Stimulated activated CD8-positive, alpha-beta memory T cell treated with anti-CD3 and anti-CD28 coated beads, Interleukin-12 subunit alpha, Interleukin-12 subunit beta, amount 100 ng/mL, for 24 hours (primary cell): ENCODE measurements around the gene ZNF485.
"Not testable (repeated sequence)": the region's sequence is repeated elsewhere in the genome, so short reads cannot be mapped to it uniquely, and the experiment has no call there.

Source experiments
- DNase-seq: peaks from one replicate; pipeline ENCODE4 v3.0.0-alpha.2; 2020; ENCODE audit errors: extremely low read depth

The ZNF485 gene

GRCh38 chr10:43606323-43607198 is at the start of gene ZNF485:
Gene ZNF485, plus strand, starts transcription at chr10:43606438. Its CDS starts 613 bp downstream, at chr10:43607051.
- DNase-seq: peak; percentile 45

GRCh38 chr10:43557214-43557613 is 49.0 kb upstream of the ZNF485 start:
- DNase-seq: no peak

- DNase-seq: no peak
Measured at GRCh38 chr10:43569681-43570080, 36.6 kb upstream of the ZNF485 start.

- no peak for DNase-seq
Measured at GRCh38 chr10:43570971-43571370, 35.3 kb upstream of the ZNF485 start.

- no peak for DNase-seq
Measured at GRCh38 chr10:43573250-43574000, 32.8 kb upstream of the ZNF485 start.

GRCh38 chr10:43574001-43574892 is 32.0 kb upstream of the ZNF485 start, which contains the start of gene ZNF239:
Gene ZNF239, minus strand, starts transcription at chr10:43574616. Its CDS starts 16,537 bp downstream, at chr10:43558079.
- DNase-seq: peak; percentile 65

- DNase-seq: no peak
Measured at GRCh38 chr10:43574906-43575305, 31.3 kb upstream of the ZNF485 start.

GRCh38 chr10:43576062-43576461 is 30.2 kb upstream of the ZNF485 start:
- DNase-seq: no peak

GRCh38 chr10:43576580-43576979 is 29.7 kb upstream of the ZNF485 start:
- no peak for DNase-seq

- no peak for DNase-seq
Measured at GRCh38 chr10:43584051-43584450, 22.2 kb upstream of the ZNF485 start.

- DNase-seq: no peak
Measured at GRCh38 chr10:43585046-43585445, 21.2 kb upstream of the ZNF485 start.

- no peak for DNase-seq
Measured at GRCh38 chr10:43585981-43586729, 20.1 kb upstream of the ZNF485 start.

- not testable (repeated sequence) for DNase-seq
Measured at GRCh38 chr10:43586730-43587115, 19.5 kb upstream of the ZNF485 start.

GRCh38 chr10:43591303-43591904 is 14.8 kb upstream of the ZNF485 start:
- DNase-seq: no peak

- no peak for DNase-seq
Measured at GRCh38 chr10:43594944-43595589, 11.2 kb upstream of the ZNF485 start.

- DNase-seq: no peak
Measured at GRCh38 chr10:43595739-43596298, 10.4 kb upstream of the ZNF485 start.

GRCh38 chr10:43596546-43596945 is 9.7 kb upstream of the ZNF485 start:
- no peak for DNase-seq

GRCh38 chr10:43598446-43598845 is 7.8 kb upstream of the ZNF485 start:
- no peak for DNase-seq

- no peak for DNase-seq
Measured at GRCh38 chr10:43599333-43599732, 6.9 kb upstream of the ZNF485 start.

GRCh38 chr10:43601576-43601975 is 4.7 kb upstream of the ZNF485 start:
- not testable (repeated sequence) for DNase-seq
